ENCODE measurements around the gene MRPL11. TPM values are rescaled to one million over a fixed set of nuclear protein-coding genes. Genes with fewer than 3 reads are reported as not detected.

The MRPL11 gene
- total and polyA plus RNA-seq, 2 donors (not counting 1 experiment from before 2014, with no cell fraction given): 32.7 to 35.7 TPM

DNA sequence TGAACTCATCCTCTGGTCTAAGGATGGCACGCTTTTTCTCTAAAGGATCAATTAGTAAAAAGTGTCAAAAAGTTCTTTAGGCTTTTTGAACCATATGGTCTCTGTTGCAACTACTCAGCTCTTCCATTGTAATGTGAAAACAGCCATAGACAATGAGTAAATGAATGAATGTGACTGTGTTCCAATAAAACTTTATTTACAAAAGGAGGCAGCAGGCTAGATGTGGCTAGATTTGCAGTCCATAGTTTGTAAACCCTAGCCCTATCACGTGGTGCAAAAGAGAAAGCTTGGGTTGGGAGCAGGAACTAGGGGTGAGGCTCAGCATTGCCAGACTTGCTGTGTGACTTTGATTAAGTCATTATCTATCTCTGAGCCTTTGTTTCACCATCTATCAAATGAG, 23.2 kb downstream of the MRPL11 start:
- H3K4me2 ChIP-seq (ENCODE audit: extremely low read depth, insufficient read depth, low read length): no peak overlapping the region
- no peak for DNase-seq (ENCODE audit: low read depth in 2 of 2)
- H3K4me1 ChIP-seq (ENCODE audit: control insufficient read depth, extremely low read depth, insufficient read depth, low read length): peaks cover 9% of the 10 kb centered on the region
- peaks cover 12% of the 10 kb centered on the region for H3K27me3 ChIP-seq (ENCODE audit: control insufficient read depth, insufficient read depth, low read length)
- H3K4me3 ChIP-seq (replicated peaks in 1 of 4; ENCODE audit: control extremely low read depth in 1 of 4, insufficient read depth in 1 of 4, low read depth in 3 of 4, low read length in 4 of 4): no peak overlapping the region
- TF ChIP-seq, protein P1, sequence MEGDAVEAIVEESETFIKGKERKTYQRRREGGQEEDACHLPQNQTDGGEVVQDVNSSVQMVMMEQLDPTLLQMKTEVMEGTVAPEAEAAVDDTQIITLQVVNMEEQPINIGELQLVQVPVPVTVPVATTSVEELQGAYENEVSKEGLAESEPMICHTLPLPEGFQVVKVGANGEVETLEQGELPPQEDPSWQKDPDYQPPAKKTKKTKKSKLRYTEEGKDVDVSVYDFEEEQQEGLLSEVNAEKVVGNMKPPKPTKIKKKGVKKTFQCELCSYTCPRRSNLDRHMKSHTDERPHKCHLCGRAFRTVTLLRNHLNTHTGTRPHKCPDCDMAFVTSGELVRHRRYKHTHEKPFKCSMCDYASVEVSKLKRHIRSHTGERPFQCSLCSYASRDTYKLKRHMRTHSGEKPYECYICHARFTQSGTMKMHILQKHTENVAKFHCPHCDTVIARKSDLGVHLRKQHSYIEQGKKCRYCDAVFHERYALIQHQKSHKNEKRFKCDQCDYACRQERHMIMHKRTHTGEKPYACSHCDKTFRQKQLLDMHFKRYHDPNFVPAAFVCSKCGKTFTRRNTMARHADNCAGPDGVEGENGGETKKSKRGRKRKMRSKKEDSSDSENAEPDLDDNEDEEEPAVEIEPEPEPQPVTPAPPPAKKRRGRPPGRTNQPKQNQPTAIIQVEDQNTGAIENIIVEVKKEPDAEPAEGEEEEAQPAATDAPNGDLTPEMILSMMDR (conservative IDR thresholded peaks at IDR 0.05 in 1 of 2, IDR thresholded peaks at IDR 0.05 in 1 of 2; ENCODE audit: low read depth in 1 of 2, low read length in 2 of 2): no peak
- no peak for TF ChIP-seq EZH2 (IDR thresholded peaks at IDR 0.05; ENCODE audit: low read length, missing control alignments)
- no peaks in the 10 kb centered on the region for H3K79me2 ChIP-seq (ENCODE audit: control insufficient read depth, insufficient read depth, low read length)
- H4K20me1 ChIP-seq (ENCODE audit: control insufficient read depth, extremely low read depth, insufficient read depth, low read length): no peaks in the 10 kb centered on the region
- H3K9me3 ChIP-seq (ENCODE audit: control insufficient read depth, insufficient read depth, low read depth, low read length): no peaks in the 10 kb centered on the region
- no peak overlapping the region for H3K9ac ChIP-seq (ENCODE audit: insufficient read depth, low read length)
- H3K27ac ChIP-seq (ENCODE audit: insufficient read depth, low read length): no peak overlapping the region
- no peaks in the 10 kb centered on the region for H3K36me3 ChIP-seq (ENCODE audit: control insufficient read depth, insufficient read depth, low read length)
- no peak overlapping the region for H2AFZ ChIP-seq (ENCODE audit: low read length)

DNA sequence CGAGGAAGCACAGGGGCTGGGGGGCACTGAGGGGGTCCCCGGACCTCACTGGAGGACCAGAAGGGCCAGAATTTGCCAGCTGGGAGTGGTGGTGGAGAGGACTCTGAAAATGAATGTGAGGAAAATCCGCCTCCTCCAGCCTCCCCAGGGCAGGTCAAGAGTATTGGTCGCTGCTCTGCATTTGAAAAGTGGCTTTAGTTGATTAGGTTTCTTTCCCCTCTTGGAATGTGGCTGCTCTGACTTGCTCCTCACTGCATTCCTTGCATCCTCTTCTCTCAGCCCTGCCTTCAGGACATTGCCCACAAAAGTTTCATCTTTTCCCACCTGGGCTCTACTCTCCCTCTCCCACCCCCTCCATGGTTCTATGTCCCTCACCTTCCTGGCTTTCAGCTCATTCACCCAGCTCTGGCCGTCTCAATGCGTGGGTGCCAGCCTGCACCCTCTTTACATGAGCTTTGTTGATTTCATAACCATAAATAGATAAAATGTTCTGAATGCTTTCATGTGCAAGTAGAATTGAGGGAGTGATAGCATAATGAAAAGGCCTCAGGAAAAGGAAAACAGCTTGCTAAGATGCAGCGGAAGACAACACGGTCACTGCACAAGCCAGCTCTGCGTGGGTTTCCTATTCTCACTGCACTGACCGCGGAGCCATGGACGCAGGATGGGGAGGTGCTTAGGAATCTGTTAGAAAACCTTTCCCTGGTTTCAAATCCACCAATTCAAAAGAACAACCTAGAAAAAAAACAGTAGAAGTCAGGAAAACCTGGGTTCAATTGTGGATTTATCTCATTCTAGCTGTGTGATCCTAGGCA, 24.3 kb downstream of the MRPL11 start:
- H3K4me1 ChIP-seq (ENCODE audit: control insufficient read depth, extremely low read depth, insufficient read depth, low read length): peaks cover 9% of the 10 kb centered on the region
- H3K9me3 ChIP-seq (ENCODE audit: control insufficient read depth, insufficient read depth, low read depth, low read length): no peaks in the 10 kb centered on the region
- no peaks in the 10 kb centered on the region for H3K79me2 ChIP-seq (ENCODE audit: control insufficient read depth, insufficient read depth, low read length)
- H2AFZ ChIP-seq (ENCODE audit: low read length): no peak overlapping the region
- H3K27ac ChIP-seq (ENCODE audit: insufficient read depth, low read length): no peak overlapping the region
- H3K9ac ChIP-seq (ENCODE audit: insufficient read depth, low read length): no peak overlapping the region
- no peak for DNase-seq (ENCODE audit: low read depth in 2 of 2)
- H3K27me3 ChIP-seq (ENCODE audit: control insufficient read depth, insufficient read depth, low read length): peaks cover 11% of the 10 kb centered on the region
- no peaks in the 10 kb centered on the region for H4K20me1 ChIP-seq (ENCODE audit: control insufficient read depth, extremely low read depth, insufficient read depth, low read length)
- TF ChIP-seq EZH2 (IDR thresholded peaks at IDR 0.05; ENCODE audit: low read length, missing control alignments): no peak
- TF ChIP-seq, protein P1 (conservative IDR thresholded peaks at IDR 0.05 in 1 of 2, IDR thresholded peaks at IDR 0.05 in 1 of 2; ENCODE audit: low read depth in 1 of 2, low read length in 2 of 2): no peak
- H3K4me3 ChIP-seq (replicated peaks in 1 of 4; ENCODE audit: control extremely low read depth in 1 of 4, insufficient read depth in 1 of 4, low read depth in 3 of 4, low read length in 4 of 4): no peak overlapping the region
- no peaks in the 10 kb centered on the region for H3K36me3 ChIP-seq (ENCODE audit: control insufficient read depth, insufficient read depth, low read length)
- H3K4me2 ChIP-seq (ENCODE audit: extremely low read depth, insufficient read depth, low read length): no peak overlapping the region

DNA sequence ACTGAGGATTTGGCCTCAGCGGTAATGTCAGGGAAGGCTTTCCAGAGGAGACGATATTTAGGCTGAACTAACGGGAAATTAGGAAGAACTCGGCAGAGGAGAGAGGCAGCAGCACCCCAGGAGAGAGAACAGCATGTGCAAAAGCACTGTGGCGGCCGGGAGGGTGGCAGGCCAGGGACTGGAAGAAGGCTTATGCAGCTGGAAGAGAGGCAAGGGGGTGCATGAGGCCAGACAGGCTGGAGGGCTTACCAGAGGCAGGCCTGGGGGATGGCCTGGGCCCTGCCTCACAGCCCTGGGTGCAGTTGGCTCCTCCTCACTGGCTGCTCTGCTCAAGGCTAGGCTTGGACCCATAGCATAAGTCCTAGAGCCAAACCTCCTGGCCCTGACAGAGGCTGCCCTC, 25.5 kb downstream of the MRPL11 start:
- H3K27me3 ChIP-seq (ENCODE audit: control insufficient read depth, insufficient read depth, low read length): peaks cover 10% of the 10 kb centered on the region
- H3K9ac ChIP-seq (ENCODE audit: insufficient read depth, low read length): no peak overlapping the region
- no peaks in the 10 kb centered on the region for H3K79me2 ChIP-seq (ENCODE audit: control insufficient read depth, insufficient read depth, low read length)
- DNase-seq (ENCODE audit: low read depth in 2 of 2): no peak
- TF ChIP-seq, protein P1 (conservative IDR thresholded peaks at IDR 0.05 in 1 of 2, IDR thresholded peaks at IDR 0.05 in 1 of 2; ENCODE audit: low read depth in 1 of 2, low read length in 2 of 2): no peak
- no peak for TF ChIP-seq EZH2 (IDR thresholded peaks at IDR 0.05; ENCODE audit: low read length, missing control alignments)
- no peaks in the 10 kb centered on the region for H3K9me3 ChIP-seq (ENCODE audit: control insufficient read depth, insufficient read depth, low read depth, low read length)
- H3K4me3 ChIP-seq (replicated peaks in 1 of 4; ENCODE audit: control extremely low read depth in 1 of 4, insufficient read depth in 1 of 4, low read depth in 3 of 4, low read length in 4 of 4): no peak overlapping the region
- no peaks in the 10 kb centered on the region for H4K20me1 ChIP-seq (ENCODE audit: control insufficient read depth, extremely low read depth, insufficient read depth, low read length)
- no peak overlapping the region for H3K27ac ChIP-seq (ENCODE audit: insufficient read depth, low read length)
- no peaks in the 10 kb centered on the region for H3K36me3 ChIP-seq (ENCODE audit: control insufficient read depth, insufficient read depth, low read length)
- H2AFZ ChIP-seq (ENCODE audit: low read length): no peak overlapping the region
- H3K4me1 ChIP-seq (ENCODE audit: control insufficient read depth, extremely low read depth, insufficient read depth, low read length): peaks cover 5% of the 10 kb centered on the region
- H3K4me2 ChIP-seq (ENCODE audit: extremely low read depth, insufficient read depth, low read length): no peak overlapping the region

All from fibroblast of lung (primary cell).